H1 (cell line): ENCODE data around the gene FMNL1. TPM values are rescaled to one million over a fixed set of nuclear protein-coding genes. Genes with fewer than 3 reads are reported as not detected.

Experiments
- ATF2 ChIP-seq: IDR thresholded peaks from 2 replicates; pipeline ENCODE4 v1.6.1; 2012; ENCODE audit warnings: low read length, inconsistent platforms
- BACH1 ChIP-seq: IDR thresholded peaks from 2 replicates; pipeline ENCODE4 v1.6.1; 2012; ENCODE audit warnings: low read length, improper control_type of control experiment
- CEBPB ChIP-seq: IDR thresholded peaks from 2 replicates; pipeline ENCODE4 v1.6.1; 2012; ENCODE audit warnings: low read depth, low read length
- CHD1 ChIP-seq: IDR thresholded peaks from 2 replicates; pipeline ENCODE4 v1.6.1; 2012; ENCODE audit warnings: low read depth, low read length, improper control_type of control experiment
- CTBP2 ChIP-seq: IDR thresholded peaks from 2 replicates; pipeline ENCODE4 v1.7.0; 2011; ENCODE audit warnings: borderline replicate concordance, mild to moderate bottlenecking, moderate library complexity, mixed read lengths, low read length; ENCODE audit not compliant: insufficient read depth, insufficient read length
- FOSL1 ChIP-seq: IDR thresholded peaks from 2 replicates; pipeline ENCODE4 v1.6.1; 2011; ENCODE audit warnings: mild to moderate bottlenecking, low read depth, low read length, moderate library complexity; ENCODE audit not compliant: insufficient read depth
- GABPA ChIP-seq: IDR thresholded peaks from 2 replicates; pipeline ENCODE4 v1.6.1; 2011; ENCODE audit warnings: mild to moderate bottlenecking, low read length, moderate library complexity, borderline replicate concordance; ENCODE audit not compliant: insufficient read depth
- GTF2F1 ChIP-seq: IDR thresholded peaks from 2 replicates; pipeline ENCODE4 v1.6.1; 2012; ENCODE audit warnings: low read depth, low read length, improper control_type of control experiment, borderline replicate concordance
- HDAC2 ChIP-seq, 2 experiments: fragments of 300-600 bp in 1 of 2; sonication (generic) in 1 of 2; IDR thresholded peaks; 2 replicates each; pipeline ENCODE4 v1.6.1; 2011 to 2012; ENCODE audit warnings: low read depth in 2 of 2, low read length in 2 of 2, mild to moderate bottlenecking in 2 of 2, moderate library complexity in 2 of 2, borderline replicate concordance in 1 of 2, inconsistent platforms in 1 of 2
- KDM1A ChIP-seq: fragments of 200-600, 300-600 bp; sonication (generic); IDR thresholded peaks from 2 replicates; pipeline ENCODE4 v1.7.1; 2016; ENCODE audit warnings: mild to moderate bottlenecking, low read length, borderline replicate concordance
- MAFK ChIP-seq: IDR thresholded peaks from 2 replicates; pipeline ENCODE4 v1.6.1; 2012; ENCODE audit warnings: low read depth, mild to moderate bottlenecking, improper control_type of control experiment, low read length
- RNF2 ChIP-seq: fragments of 200-900, 300-1000 bp; sonication (generic); IDR thresholded peaks from 2 replicates; pipeline ENCODE4 v1.7.1; 2016; ENCODE audit warnings: borderline replicate concordance, low read depth, mild to moderate bottlenecking, antibody characterized with exemption, low read length; ENCODE audit not compliant: poor library complexity, severe bottlenecking; ENCODE audit errors: missing control alignments
- SP1 ChIP-seq: IDR thresholded peaks from 2 replicates; pipeline ENCODE4 v1.6.1; 2011; ENCODE audit warnings: low read depth, low read length
- SP2 ChIP-seq: IDR thresholded peaks from 2 replicates; pipeline ENCODE4 v1.6.1; 2012; ENCODE audit warnings: mild to moderate bottlenecking, low read length, inconsistent platforms
- SRF ChIP-seq: IDR thresholded peaks from 2 replicates; pipeline ENCODE4 v1.6.1; 2011; ENCODE audit warnings: mild to moderate bottlenecking, low read depth, low read length, moderate library complexity
- SUZ12 ChIP-seq: fragments of 200-600 bp; sonication (generic); IDR thresholded peaks from 2 replicates; pipeline ENCODE4 v1.6.1; 2012; ENCODE audit warnings: mild to moderate bottlenecking, inconsistent platforms, low read length, moderate library complexity, mixed read lengths
- TAF7 ChIP-seq: optimal IDR thresholded peaks from 2 replicates; pipeline ENCODE3; 2011; ENCODE audit warnings: low read depth, mild to moderate bottlenecking, inconsistent platforms, low read length, moderate library complexity, borderline replicate concordance
- TBP ChIP-seq: IDR thresholded peaks from 2 replicates; pipeline ENCODE4 v1.6.1; 2011; ENCODE audit warnings: low read depth, low read length, improper control_type of control experiment
- USF2 ChIP-seq: IDR thresholded peaks from 2 replicates; pipeline ENCODE4 v1.6.1; 2011; ENCODE audit warnings: low read length, improper control_type of control experiment
- YY1 ChIP-seq: IDR thresholded peaks from 2 replicates; pipeline ENCODE4 v1.6.1; 2011; ENCODE audit warnings: low read depth, mild to moderate bottlenecking, low read length
- polyA plus RNA-seq, 7 experiments: library from polyadenylated mRNA; depleted of rRNA in 3 of 7; stranded (reverse) in 5 of 7; unstranded in 2 of 7; fragments of >200 nt in 5 of 7; fragments of 200-250 nt in 2 of 7; gene quantifications; 1 replicate in 5 of 7; 2 replicates in 1 of 7; 4 replicates in 1 of 7; pipeline versions ENCODE4 v1.2.1 to v1.2.3, GENCODE V29; 2011 to 2013; ENCODE audit warnings: missing spikeins in 2 of 7, mixed read lengths in 2 of 7
- total RNA-seq: library from RNA; stranded (reverse); fragmentation: NEBNext Ultra II Directional; extraction: Animal tissue kit (Norgen Biotek cat#: 25700); gene quantifications from 2 replicates; pipeline ENCODE4 v1.2.1, GENCODE V29; 2021

FMNL1 gene
- total and polyA plus RNA-seq, 2 of the 8 experiments (the other 6 are each of a cell fraction or from before 2014, with no cell fraction given), result 2.5 to 8.6 TPM

GRCh38 chr17:45197555-45198334 is 23.9 kb upstream of the FMNL1 start (continued):
- TF ChIP-seq SUZ12 (no peak), GABPA (peak; percentile 72), BACH1 (no peak), RNF2 (no peak), CTBP2 (no peak), YY1 (peak; percentile 45; the same call in 1 of the 2 replicates), USF2 (no peak), SRF (0 out of 2 replicates have a peak, but pooled peaks have one; percentile 23), MAFK (no peak), GTF2F1 (no peak), FOSL1 (no peak), ATF2 (peak; percentile 74; the same call in 1 of the 2 replicates), TAF7 (peak; percentile 93), CEBPB (peak; percentile 35), TBP (peak; percentile 58; the same call in 1 of the 2 replicates), CHD1 (no peak), SP2 (no peak), KDM1A (peak; percentile 47; the same call in 1 of the 2 replicates), HDAC2 (IDR thresholded peaks at IDR 0.05; ENCODE audit: borderline replicate concordance in 1 of 2, low read depth in 2 of 2, low read length in 2 of 2) (0 out of 4 replicates have a peak, but pooled peaks have one; percentile 13 to 66), SP1 (peak; percentile 42; the same call in 1 of the 2 replicates)
